Right atrium auricular region (tissue), 2 donors: Measurements from ENCODE around the gene PLEKHM3. TPM values are rescaled to one million over a fixed set of nuclear protein-coding genes. Genes with fewer than 3 reads are reported as not detected.

ENCODE experiments used
- DNase-seq: peaks from one replicate; pipeline ENCODE4 v3.0.0-alpha.2; 2019; ENCODE audit warnings: low spot score
- H3K27ac ChIP-seq, 2 donors: fragments of 200-600 bp; sonication (generic); 1 replicate in 1 of 2; 2 replicates in 1 of 2; pipeline ENCODE4 v1.5.1; 2016 to 2019
- H3K27me3 ChIP-seq, 2 donors: fragments of 200-600 bp; sonication (generic); one replicate each; pipeline versions ENCODE4 v1.5.1 to v1.6.0; 2017 to 2019
- H3K36me3 ChIP-seq: fragments of 200-600 bp; sonication (generic); one replicate; pipeline ENCODE4 v1.5.1; 2016
- H3K4me1 ChIP-seq, 2 donors: fragments of 200-600 bp; sonication (generic); one replicate each; pipeline versions ENCODE4 v1.5.1 to v1.6.0; 2017 to 2019
- H3K4me3 ChIP-seq, 2 donors: fragments of 200-600 bp; sonication (generic); 1 replicate in 1 of 2; 2 replicates in 1 of 2; pipeline ENCODE4 v1.5.1; 2017 to 2019; ENCODE audit warnings: mild to moderate bottlenecking in 1 of 2, moderate library complexity in 1 of 2
- H3K9me3 ChIP-seq, 2 donors: fragments of 200-600 bp; sonication (generic); one replicate each; pipeline ENCODE4 v1.5.1; 2019
- total RNA-seq, 2 donors: library from RNA; depleted of rRNA; stranded (reverse); fragments of >200 nt; gene quantifications; one replicate each; pipeline ENCODE4 v1.1.0, GENCODE V29; 2016
- TF ChIP-seq, protein P1 (sequence below), 2 donors: fragments of 200-600 bp; sonication (generic); IDR thresholded peaks; one replicate each; pipeline ENCODE4 v1.5.1; 2019; ENCODE audit warnings: antibody characterized with exemption in 2 of 2

The PLEKHM3 gene
- total RNA-seq, 2 donors from 2014 or later: 14.9 to 20.0 TPM

- TF ChIP-seq, protein P1, sequence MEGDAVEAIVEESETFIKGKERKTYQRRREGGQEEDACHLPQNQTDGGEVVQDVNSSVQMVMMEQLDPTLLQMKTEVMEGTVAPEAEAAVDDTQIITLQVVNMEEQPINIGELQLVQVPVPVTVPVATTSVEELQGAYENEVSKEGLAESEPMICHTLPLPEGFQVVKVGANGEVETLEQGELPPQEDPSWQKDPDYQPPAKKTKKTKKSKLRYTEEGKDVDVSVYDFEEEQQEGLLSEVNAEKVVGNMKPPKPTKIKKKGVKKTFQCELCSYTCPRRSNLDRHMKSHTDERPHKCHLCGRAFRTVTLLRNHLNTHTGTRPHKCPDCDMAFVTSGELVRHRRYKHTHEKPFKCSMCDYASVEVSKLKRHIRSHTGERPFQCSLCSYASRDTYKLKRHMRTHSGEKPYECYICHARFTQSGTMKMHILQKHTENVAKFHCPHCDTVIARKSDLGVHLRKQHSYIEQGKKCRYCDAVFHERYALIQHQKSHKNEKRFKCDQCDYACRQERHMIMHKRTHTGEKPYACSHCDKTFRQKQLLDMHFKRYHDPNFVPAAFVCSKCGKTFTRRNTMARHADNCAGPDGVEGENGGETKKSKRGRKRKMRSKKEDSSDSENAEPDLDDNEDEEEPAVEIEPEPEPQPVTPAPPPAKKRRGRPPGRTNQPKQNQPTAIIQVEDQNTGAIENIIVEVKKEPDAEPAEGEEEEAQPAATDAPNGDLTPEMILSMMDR (IDR thresholded peaks at IDR 0.05): no peak
- peaks cover 0 to 17% of the 10 kb centered on the region in 2 donors for H3K4me1 ChIP-seq
- DNase-seq: no peak
- no peak overlapping the region for H3K27ac ChIP-seq
- no peaks in the 10 kb centered on the region for H3K27me3 ChIP-seq
- no peaks in the 10 kb centered on the region for H3K36me3 ChIP-seq
- no peak overlapping the region for H3K4me3 ChIP-seq
- no peaks in the 10 kb centered on the region for H3K9me3 ChIP-seq
Observed at GRCh38 chr2:208017721-208018120, 7.6 kb downstream of the PLEKHM3 start.

DNA sequence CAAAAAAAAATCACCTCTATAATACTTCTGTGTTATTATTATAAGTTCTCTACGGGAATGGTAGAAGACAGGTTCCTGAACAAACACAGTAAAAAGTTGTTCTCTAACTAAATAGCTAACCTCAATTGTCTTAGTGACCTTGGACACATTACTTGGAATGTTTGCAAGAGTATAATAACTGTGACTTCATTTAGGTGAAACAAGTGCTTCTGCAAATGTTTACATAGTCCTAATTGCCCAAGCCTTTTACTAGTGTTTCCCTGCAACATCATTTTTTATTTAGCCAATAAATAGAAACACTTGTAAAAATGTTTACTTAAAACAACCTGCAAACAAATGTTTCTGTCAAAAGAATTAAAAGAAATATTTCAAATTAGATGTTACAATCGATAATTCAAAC lies 9.9 kb downstream of the PLEKHM3 start:
- Histone ChIP-seq H3K27me3 (no peaks in the 10 kb centered on the region), H3K9me3 (no peaks in the 10 kb centered on the region), H3K4me1 (peaks cover 0 to 22% of the 10 kb centered on the region in 2 donors), H3K4me3 (no peak overlapping the region), H3K27ac (no peak overlapping the region), H3K36me3 (no peaks in the 10 kb centered on the region)
- DNase-seq: no peak
- TF ChIP-seq, protein P1 (IDR thresholded peaks at IDR 0.05): no peak

- no peaks in the 10 kb centered on the region for H3K27me3 ChIP-seq
- DNase-seq: no peak
- TF ChIP-seq, protein P1 (IDR thresholded peaks at IDR 0.05): no peak
- peak overlapping the region in 1 of 2 donors; percentile 62 for H3K27ac ChIP-seq
- no peak overlapping the region for H3K4me3 ChIP-seq
- H3K36me3 ChIP-seq: no peaks in the 10 kb centered on the region
- no peaks in the 10 kb centered on the region for H3K9me3 ChIP-seq
- peaks cover 0 to 22% of the 10 kb centered on the region in 2 donors for H3K4me1 ChIP-seq
Observed at GRCh38 chr2:208013285-208014178, 11.8 kb downstream of the PLEKHM3 start.

- H3K4me3 ChIP-seq: no peak overlapping the region
- peaks cover 0 to 22% of the 10 kb centered on the region in 2 donors for H3K4me1 ChIP-seq
- H3K36me3 ChIP-seq: no peaks in the 10 kb centered on the region
- TF ChIP-seq, protein P1 (IDR thresholded peaks at IDR 0.05): no peak
- H3K27ac ChIP-seq: peak overlapping the region in 1 of 2 donors; percentile 62
- no peak for DNase-seq
- H3K9me3 ChIP-seq: no peaks in the 10 kb centered on the region
- H3K27me3 ChIP-seq: no peaks in the 10 kb centered on the region
Observed at GRCh38 chr2:208012449-208012848, 12.9 kb downstream of the PLEKHM3 start.

DNA sequence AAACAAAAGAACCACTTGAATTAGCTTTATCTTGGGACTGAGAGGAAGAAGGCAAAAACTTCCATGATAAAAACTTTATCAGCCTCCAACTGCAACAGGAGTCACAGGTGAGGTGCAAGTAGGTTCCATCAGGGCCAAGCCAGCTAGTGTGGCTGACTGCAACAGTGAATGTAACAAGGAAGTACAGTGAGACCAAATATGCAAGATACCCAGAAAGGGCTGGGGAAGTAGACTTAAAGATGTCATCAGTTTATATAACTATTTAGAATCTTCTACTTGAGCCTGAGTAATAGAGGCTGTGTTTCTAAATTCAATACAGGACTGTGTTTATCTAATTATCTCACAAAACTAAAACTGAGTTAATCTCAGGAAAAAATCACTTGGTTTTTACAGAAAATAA lies 14.8 kb downstream of the PLEKHM3 start:
- Histone ChIP-seq H3K27ac (no peak overlapping the region), H3K9me3 (no peaks in the 10 kb centered on the region), H3K4me3 (no peak overlapping the region), H3K27me3 (no peaks in the 10 kb centered on the region), H3K36me3 (no peaks in the 10 kb centered on the region), H3K4me1 (peaks cover 0 to 31% of the 10 kb centered on the region in 2 donors)
- no peak for DNase-seq
- TF ChIP-seq, protein P1 (IDR thresholded peaks at IDR 0.05): no peak
